Activated CD8-positive, alpha-beta T cell treated with anti-CD3 and anti-CD28 coated beads, Interleukin-2, amount 10 ng/mL, durations not matched to agents 7 days and 5 days (primary cell): Measurements from ENCODE around the gene HIVEP3. TPM values are rescaled to one million over a fixed set of nuclear protein-coding genes. Genes with fewer than 3 reads are reported as not detected.

Experiments
- ATAC-seq: fragments of 150-1000 bp; cut with Tn5 transposase; one replicate; pipeline ENCODE4 v1.10.0; 2021; ENCODE audit warnings: moderate library complexity
- CTCF ChIA-PET: fragments of 350-600 bp; sonication (Branson Sonifier 250); formaldehyde crosslinking; loops from one replicate; lab custom pipeline; 2021; ENCODE audit warnings: antibody characterized with exemption; lab: Charles Lee
- POLR2A ChIA-PET: fragments of 350-600 bp; sonication (Branson Sonifier 250); formaldehyde crosslinking; loops from one replicate; lab custom pipeline; 2021; ENCODE audit warnings: antibody characterized with exemption; lab: Charles Lee
- DNase-seq: peaks from one replicate; pipeline ENCODE4 v3.0.0-alpha.2; 2020
- H3K27ac Mint-ChIP-seq: one replicate; pipeline ENCODE4 v1.8.0; 2021; ENCODE audit warnings: mild to moderate bottlenecking, mixed read lengths
- H3K27me3 Mint-ChIP-seq: one replicate; pipeline ENCODE4 v1.8.0; 2021; ENCODE audit warnings: low read depth, mixed read lengths
- H3K36me3 Mint-ChIP-seq: one replicate; pipeline ENCODE4 v1.8.0; 2021; ENCODE audit warnings: low read depth, mixed read lengths
- H3K4me1 Mint-ChIP-seq: one replicate; pipeline ENCODE4 v1.8.0; 2021; ENCODE audit warnings: low read depth, mixed read lengths
- H3K4me3 Mint-ChIP-seq: one replicate; pipeline ENCODE4 v1.8.0; 2021; ENCODE audit warnings: mild to moderate bottlenecking, mixed read lengths
- H3K9me3 Mint-ChIP-seq: one replicate; pipeline ENCODE4 v1.8.0; 2022; ENCODE audit warnings: mixed read lengths; ENCODE audit not compliant: insufficient read depth
- total RNA-seq, 2 experiments: library from RNA; stranded (reverse); gene quantifications; one replicate each; pipeline ENCODE4 v1.2.3, GENCODE V29; 2021

HIVEP3 gene
- total RNA-seq, 2 experiments from 2014 or later = 10.8 to 11.8 TPM

- Mint-ChIP-seq H3K27ac (no peak overlapping the region), H3K36me3 (peaks cover 7% of the 10 kb centered on the region), H3K27me3 (no peaks in the 10 kb centered on the region), H3K4me1 (peaks cover 20% of the 10 kb centered on the region), H3K9me3 (no peaks in the 10 kb centered on the region), H3K4me3 (no peak overlapping the region)
- ChIA-PET CTCF (no interaction called here), POLR2A (no interaction called here)
- no peak for DNase-seq
- ATAC-seq = no peak
Observed at GRCh38 chr1:41631154-41631553, 287.6 kb downstream of the HIVEP3 start.

- H3K27ac Mint-ChIP-seq = no peak overlapping the region
- H3K36me3 Mint-ChIP-seq = peaks cover 10% of the 10 kb centered on the region
- ATAC-seq (no peak), DNase-seq (no peak)
- H3K27me3 Mint-ChIP-seq = no peaks in the 10 kb centered on the region
- peaks cover 20% of the 10 kb centered on the region for H3K4me1 Mint-ChIP-seq
- no peaks in the 10 kb centered on the region for H3K9me3 Mint-ChIP-seq
- POLR2A ChIA-PET = no interaction called here
- CTCF ChIA-PET = no interaction called here
- H3K4me3 Mint-ChIP-seq = no peak overlapping the region
Observed at GRCh38 chr1:41629571-41629970, 289.2 kb downstream of the HIVEP3 start.

- Mint-ChIP-seq H3K4me1 (peaks cover 21% of the 10 kb centered on the region), H3K27me3 (no peaks in the 10 kb centered on the region), H3K9me3 (no peaks in the 10 kb centered on the region), H3K36me3 (peaks cover 10% of the 10 kb centered on the region), H3K27ac (no peak overlapping the region), H3K4me3 (no peak overlapping the region)
- CTCF ChIA-PET = no interaction called here
- ATAC-seq = no peak
- POLR2A ChIA-PET = no interaction called here
- DNase-seq = no peak
Observed at GRCh38 chr1:41629141-41629540, 289.6 kb downstream of the HIVEP3 start.

GRCh38 chr1:41627491-41628280 lies 291.0 kb downstream of the HIVEP3 start:
- Mint-ChIP-seq H3K4me3 (no peak overlapping the region), H3K27me3 (no peaks in the 10 kb centered on the region), H3K27ac (peak overlapping the region; percentile 54), H3K4me1 (peaks cover 28% of the 10 kb centered on the region), H3K36me3 (peaks cover 10% of the 10 kb centered on the region), H3K9me3 (no peaks in the 10 kb centered on the region)
- no peak for ATAC-seq
- DNase-seq = no peak
- ChIA-PET CTCF (no interaction called here), POLR2A (no interaction called here)

- Mint-ChIP-seq H3K4me3 (no peak overlapping the region), H3K27me3 (no peaks in the 10 kb centered on the region), H3K27ac (no peak overlapping the region), H3K4me1 (peaks cover 34% of the 10 kb centered on the region), H3K36me3 (peaks cover 10% of the 10 kb centered on the region), H3K9me3 (no peaks in the 10 kb centered on the region)
- ChIA-PET CTCF (no interaction called here), POLR2A (no interaction called here)
- ATAC-seq (no peak), DNase-seq (no peak)
Observed at GRCh38 chr1:41626616-41627375, 291.9 kb downstream of the HIVEP3 start.

GRCh38 chr1:41626146-41626545 lies 292.6 kb downstream of the HIVEP3 start:
- no peaks in the 10 kb centered on the region for H3K9me3 Mint-ChIP-seq
- DNase-seq (no peak), ATAC-seq (no peak)
- H3K27me3 Mint-ChIP-seq = no peaks in the 10 kb centered on the region
- no peak overlapping the region for H3K4me3 Mint-ChIP-seq
- H3K4me1 Mint-ChIP-seq = peaks cover 35% of the 10 kb centered on the region
- POLR2A ChIA-PET = interaction anchor here (0.6 kb wide), 1 partner anchor 76 kb away, joined by 3 read pairs; no protein-coding TSS in a partner anchor
- H3K36me3 Mint-ChIP-seq = peaks cover 10% of the 10 kb centered on the region
- no peak overlapping the region for H3K27ac Mint-ChIP-seq
- CTCF ChIA-PET = interaction anchor here (1.5 kb wide), 1 partner anchor 547 kb away, joined by 3 read pairs; no protein-coding TSS in a partner anchor

GRCh38 chr1:41623736-41624135 lies 295.0 kb downstream of the HIVEP3 start:
- ChIA-PET CTCF (interaction anchor here (1.4 to 2.3 kb wide), 2 partner anchors 11 to 50 kb away, joined by 3 to 6 read pairs; no protein-coding TSS in a partner anchor), POLR2A (no interaction called here)
- H3K4me1 Mint-ChIP-seq = peaks cover 35% of the 10 kb centered on the region
- H3K27me3 Mint-ChIP-seq = no peaks in the 10 kb centered on the region
- peaks cover 13% of the 10 kb centered on the region for H3K36me3 Mint-ChIP-seq
- no peak for ATAC-seq
- H3K9me3 Mint-ChIP-seq = no peaks in the 10 kb centered on the region
- no peak overlapping the region for H3K27ac Mint-ChIP-seq
- H3K4me3 Mint-ChIP-seq = no peak overlapping the region
- DNase-seq = no peak

- ATAC-seq (peak; percentile 30), DNase-seq (no peak)
- H3K36me3 Mint-ChIP-seq = peaks cover 10% of the 10 kb centered on the region
- ChIA-PET POLR2A (no interaction called here), CTCF (interaction anchor here (2.3 kb wide), 1 partner anchor 10 kb away, joined by 6 read pairs; no protein-coding TSS in a partner anchor)
- peak overlapping the region; percentile 60 for H3K27ac Mint-ChIP-seq
- no peaks in the 10 kb centered on the region for H3K9me3 Mint-ChIP-seq
- no peak overlapping the region for H3K4me3 Mint-ChIP-seq
- peaks cover 34% of the 10 kb centered on the region for H3K4me1 Mint-ChIP-seq
- H3K27me3 Mint-ChIP-seq = no peaks in the 10 kb centered on the region
Observed at GRCh38 chr1:41622859-41623732, 295.6 kb downstream of the HIVEP3 start.

GRCh38 chr1:41622402-41622801 lies 296.3 kb downstream of the HIVEP3 start:
- DNase-seq = no peak
- H3K4me1 Mint-ChIP-seq = peaks cover 30% of the 10 kb centered on the region
- CTCF ChIA-PET = no interaction called here
- no peak overlapping the region for H3K27ac Mint-ChIP-seq
- ATAC-seq = no peak
- H3K36me3 Mint-ChIP-seq = peaks cover 6% of the 10 kb centered on the region
- POLR2A ChIA-PET = no interaction called here
- H3K4me3 Mint-ChIP-seq = no peak overlapping the region
- H3K27me3 Mint-ChIP-seq = no peaks in the 10 kb centered on the region
- H3K9me3 Mint-ChIP-seq = no peaks in the 10 kb centered on the region

GRCh38 chr1:41621791-41622190 lies 296.9 kb downstream of the HIVEP3 start:
- no peaks in the 10 kb centered on the region for H3K27me3 Mint-ChIP-seq

GRCh38 chr1:41621256-41621655 lies 297.5 kb downstream of the HIVEP3 start:
- CTCF ChIA-PET = interaction anchor here (1.1 kb wide), 2 partner anchors 19 to 43 kb away, joined by 3 read pairs; no protein-coding TSS in a partner anchor
- H3K27ac Mint-ChIP-seq = no peak overlapping the region
- ATAC-seq = no peak
- POLR2A ChIA-PET = no interaction called here
- no peaks in the 10 kb centered on the region for H3K27me3 Mint-ChIP-seq
- peaks cover 28% of the 10 kb centered on the region for H3K4me1 Mint-ChIP-seq
- peaks cover 6% of the 10 kb centered on the region for H3K36me3 Mint-ChIP-seq
- no peak overlapping the region for H3K4me3 Mint-ChIP-seq
- DNase-seq = no peak
- no peaks in the 10 kb centered on the region for H3K9me3 Mint-ChIP-seq

More at GRCh38 chr1:41621791-41622190, 296.9 kb downstream of the HIVEP3 start:
- H3K4me1 Mint-ChIP-seq = peaks cover 27% of the 10 kb centered on the region
- no peak overlapping the region for H3K4me3 Mint-ChIP-seq
- POLR2A ChIA-PET = no interaction called here
- no peak for DNase-seq
- no peak overlapping the region for H3K27ac Mint-ChIP-seq
- H3K9me3 Mint-ChIP-seq = no peaks in the 10 kb centered on the region
- CTCF ChIA-PET = interaction anchor here (1.1 kb wide), 2 partner anchors 19 to 43 kb away, joined by 3 read pairs; no protein-coding TSS in a partner anchor
- H3K36me3 Mint-ChIP-seq = peaks cover 6% of the 10 kb centered on the region
- ATAC-seq = no peak
